Tibial nerve (tissue), 4 donors: Measurements from ENCODE around the gene TNFRSF6B.

Source experiments
- CTCF ChIP-seq, 5 experiments: fragments of 200-600 bp in 3 of 5; fragments of 450-650 bp in 2 of 5; sonication (generic) in 3 of 5; IDR thresholded peaks; one replicate each; pipeline ENCODE4 v1.5.1; 2016 to 2019; ENCODE audit warnings: antibody characterized with exemption in 5 of 5, mild to moderate bottlenecking in 3 of 5, moderate library complexity in 2 of 5
- EP300 ChIP-seq, 2 donors: sonication (generic); formaldehyde crosslinking; IDR thresholded peaks; one replicate each; pipeline ENCODE4 v1.6.1; 2017; ENCODE audit warnings: antibody characterized with exemption in 2 of 2, mild to moderate bottlenecking in 1 of 2
- POLR2A ChIP-seq, 2 donors: fragments of 450-650 bp; IDR thresholded peaks; one replicate each; pipeline ENCODE4 v1.6.1; 2017; ENCODE audit warnings: antibody characterized with exemption in 2 of 2, mild to moderate bottlenecking in 2 of 2, moderate library complexity in 2 of 2

- TF ChIP-seq POLR2A (IDR thresholded peaks at IDR 0.05) (no peak), CTCF (IDR thresholded peaks at IDR 0.05) (no peak), EP300 (IDR thresholded peaks at IDR 0.05) (no peak)
These were observed 37.7 kb upstream of the TNFRSF6B start for GRCh38 chr20:63658749-63659187.
